SJSA1 (cell line): ENCODE measurements around the gene SH2D1A. TPM values are rescaled to one million over a fixed set of nuclear protein-coding genes. Genes with fewer than 3 reads are reported as not detected.

ENCODE experiments used
- DNase-seq, 2 experiments: peaks; one replicate each; pipeline ENCODE4 v3.0.0-alpha.2; 2015 to 2020; ENCODE audit warnings: low spot score in 2 of 2, low read depth in 1 of 2
- H3K27ac ChIP-seq: fragments of 250-450 bp; sonication (Bioruptor Pico); 2 replicates; pipeline ENCODE4 v1.5.1; 2020; ENCODE audit warnings: mild to moderate bottlenecking, moderate library complexity
- H3K27me3 ChIP-seq: fragments of 250-450 bp; sonication (Bioruptor Pico); replicated peaks from 2 replicates; pipeline ENCODE4 v1.5.1; 2020; ENCODE audit warnings: mild to moderate bottlenecking, moderate library complexity
- H3K36me3 ChIP-seq: fragments of 250-450 bp; sonication (Bioruptor Pico); 2 replicates; pipeline ENCODE4 v1.5.1; 2020; ENCODE audit warnings: mild to moderate bottlenecking
- H3K4me1 ChIP-seq: fragments of 250-450 bp; sonication (Bioruptor Pico); replicated peaks from 2 replicates; pipeline ENCODE4 v1.6.1; 2021; ENCODE audit warnings: mild to moderate bottlenecking
- H3K4me3 ChIP-seq: fragments of 250-450 bp; sonication (Bioruptor Pico); 2 replicates; pipeline ENCODE4 v1.5.1; 2020; ENCODE audit warnings: mild to moderate bottlenecking
- H3K9me3 ChIP-seq: fragments of 250-450 bp; sonication (Bioruptor Pico); replicated peaks from 2 replicates; pipeline ENCODE4 v1.5.1; 2020; ENCODE audit warnings: mild to moderate bottlenecking
- total RNA-seq: library from RNA; depleted of rRNA; stranded (reverse); fragments of >200 nt; shearing (Covaris generic); gene quantifications from 2 replicates; pipeline ENCODE4 v1.2.3, GENCODE V29; 2014

SH2D1A gene
- total RNA-seq, 1 experiment from 2014 or later, result not detected

- H3K4me3 ChIP-seq, result no peak overlapping the region
- no peaks in the 10 kb centered on the region for H3K27me3 ChIP-seq
- H3K27ac ChIP-seq, result no peak overlapping the region
- no peaks in the 10 kb centered on the region for H3K4me1 ChIP-seq
- no peaks in the 10 kb centered on the region for H3K9me3 ChIP-seq
- no peaks in the 10 kb centered on the region for H3K36me3 ChIP-seq
- DNase-seq, result no peak
Observed at GRCh38 chrX:124341396-124342132, 4.8 kb upstream of the SH2D1A start.

- Histone ChIP-seq H3K36me3 (no peaks in the 10 kb centered on the region), H3K4me3 (no peak overlapping the region), H3K27me3 (no peaks in the 10 kb centered on the region), H3K4me1 (no peaks in the 10 kb centered on the region), H3K9me3 (no peaks in the 10 kb centered on the region), H3K27ac (no peak overlapping the region)
- no peak for DNase-seq
Observed at GRCh38 chrX:124342174-124342867, 4.0 kb upstream of the SH2D1A start.

- H3K4me3 ChIP-seq, result no peak overlapping the region
- DNase-seq, result no peak
- no peaks in the 10 kb centered on the region for H3K4me1 ChIP-seq
- H3K9me3 ChIP-seq, result no peaks in the 10 kb centered on the region
- no peaks in the 10 kb centered on the region for H3K27me3 ChIP-seq
- no peaks in the 10 kb centered on the region for H3K36me3 ChIP-seq
- H3K27ac ChIP-seq, result no peak overlapping the region
Observed at GRCh38 chrX:124343016-124343415, 3.3 kb upstream of the SH2D1A start.

- no peak for DNase-seq
- no peaks in the 10 kb centered on the region for H3K27me3 ChIP-seq
- H3K27ac ChIP-seq, result no peak overlapping the region
- H3K36me3 ChIP-seq, result no peaks in the 10 kb centered on the region
- no peaks in the 10 kb centered on the region for H3K4me1 ChIP-seq
- H3K4me3 ChIP-seq, result no peak overlapping the region
- H3K9me3 ChIP-seq, result no peaks in the 10 kb centered on the region
Observed at GRCh38 chrX:124344246-124344645, 2.1 kb upstream of the SH2D1A start.

GRCh38 chrX:124346877-124347241 lies 496 bp downstream of the SH2D1A start:
- no peaks in the 10 kb centered on the region for H3K36me3 ChIP-seq
- no peaks in the 10 kb centered on the region for H3K27me3 ChIP-seq
- no peak for DNase-seq
- H3K9me3 ChIP-seq, result no peaks in the 10 kb centered on the region
- H3K4me3 ChIP-seq, result no peak overlapping the region
- H3K4me1 ChIP-seq, result no peaks in the 10 kb centered on the region
- no peak overlapping the region for H3K27ac ChIP-seq

- Histone ChIP-seq H3K27ac (no peak overlapping the region), H3K4me3 (no peak overlapping the region), H3K9me3 (no peaks in the 10 kb centered on the region), H3K36me3 (no peaks in the 10 kb centered on the region), H3K4me1 (no peaks in the 10 kb centered on the region), H3K27me3 (no peaks in the 10 kb centered on the region)
- no peak for DNase-seq
Observed at GRCh38 chrX:124347242-124347641, 879 bp downstream of the SH2D1A start.

- H3K36me3 ChIP-seq, result no peaks in the 10 kb centered on the region
- H3K27ac ChIP-seq, result no peak overlapping the region
- H3K4me1 ChIP-seq, result no peaks in the 10 kb centered on the region
- H3K9me3 ChIP-seq, result no peaks in the 10 kb centered on the region
- no peak overlapping the region for H3K4me3 ChIP-seq
- no peak for DNase-seq
- no peaks in the 10 kb centered on the region for H3K27me3 ChIP-seq
Observed at GRCh38 chrX:124348182-124348581, 1.8 kb downstream of the SH2D1A start.

GRCh38 chrX:124348885-124349453 lies 2.6 kb downstream of the SH2D1A start:
- H3K9me3 ChIP-seq, result no peaks in the 10 kb centered on the region
- H3K4me3 ChIP-seq, result no peak overlapping the region
- no peaks in the 10 kb centered on the region for H3K4me1 ChIP-seq
- DNase-seq, result no peak
- H3K27me3 ChIP-seq, result no peaks in the 10 kb centered on the region
- no peaks in the 10 kb centered on the region for H3K36me3 ChIP-seq
- H3K27ac ChIP-seq, result no peak overlapping the region

- Histone ChIP-seq H3K36me3 (no peaks in the 10 kb centered on the region), H3K9me3 (no peaks in the 10 kb centered on the region), H3K4me3 (no peak overlapping the region), H3K27me3 (no peaks in the 10 kb centered on the region), H3K4me1 (no peaks in the 10 kb centered on the region), H3K27ac (no peak overlapping the region)
- no peak for DNase-seq
Observed at GRCh38 chrX:124354648-124355047, 8.3 kb downstream of the SH2D1A start.

GRCh38 chrX:124358800-124359383 lies 12.5 kb downstream of the SH2D1A start:
- H3K27me3 ChIP-seq, result no peaks in the 10 kb centered on the region
- H3K27ac ChIP-seq, result no peak overlapping the region
- no peaks in the 10 kb centered on the region for H3K36me3 ChIP-seq
- no peaks in the 10 kb centered on the region for H3K9me3 ChIP-seq
- no peak for DNase-seq
- no peak overlapping the region for H3K4me3 ChIP-seq
- no peaks in the 10 kb centered on the region for H3K4me1 ChIP-seq

GRCh38 chrX:124362072-124362471 lies 15.7 kb downstream of the SH2D1A start:
- H3K9me3 ChIP-seq, result no peaks in the 10 kb centered on the region

GRCh38 chrX:124362761-124363160 lies 16.4 kb downstream of the SH2D1A start:
- no peaks in the 10 kb centered on the region for H3K36me3 ChIP-seq
- H3K27ac ChIP-seq, result no peak overlapping the region
- no peaks in the 10 kb centered on the region for H3K4me1 ChIP-seq
- DNase-seq, result no peak
- no peaks in the 10 kb centered on the region for H3K9me3 ChIP-seq
- H3K4me3 ChIP-seq, result no peak overlapping the region
- H3K27me3 ChIP-seq, result no peaks in the 10 kb centered on the region

More at GRCh38 chrX:124362072-124362471, 15.7 kb downstream of the SH2D1A start:
- no peaks in the 10 kb centered on the region for H3K27me3 ChIP-seq
- no peak overlapping the region for H3K27ac ChIP-seq
- no peak for DNase-seq
- H3K36me3 ChIP-seq, result no peaks in the 10 kb centered on the region
- H3K4me1 ChIP-seq, result no peaks in the 10 kb centered on the region
- no peak overlapping the region for H3K4me3 ChIP-seq

GRCh38 chrX:124369722-124370121 lies 23.4 kb downstream of the SH2D1A start:
- no peak overlapping the region for H3K27ac ChIP-seq
- no peak for DNase-seq
- no peak overlapping the region for H3K4me3 ChIP-seq
- H3K9me3 ChIP-seq, result no peaks in the 10 kb centered on the region
- no peaks in the 10 kb centered on the region for H3K27me3 ChIP-seq
- no peaks in the 10 kb centered on the region for H3K36me3 ChIP-seq
- no peaks in the 10 kb centered on the region for H3K4me1 ChIP-seq

- DNase-seq, result no peak
- H3K4me3 ChIP-seq, result no peak overlapping the region
- H3K4me1 ChIP-seq, result no peaks in the 10 kb centered on the region
- no peaks in the 10 kb centered on the region for H3K9me3 ChIP-seq
- no peaks in the 10 kb centered on the region for H3K27me3 ChIP-seq
- no peak overlapping the region for H3K27ac ChIP-seq
- no peaks in the 10 kb centered on the region for H3K36me3 ChIP-seq
Observed at GRCh38 chrX:124373348-124373747, 27.0 kb downstream of the SH2D1A start.
